ENCODE data around the gene UGT1A5. TPM values are rescaled to one million over a fixed set of nuclear protein-coding genes. Genes with fewer than 3 reads are reported as not detected.

UGT1A5 gene
- total and polyA plus RNA-seq, 2 of the 8 experiments (the other 6 are each of a cell fraction or from before 2014, with no cell fraction given), result not detected

DNA sequence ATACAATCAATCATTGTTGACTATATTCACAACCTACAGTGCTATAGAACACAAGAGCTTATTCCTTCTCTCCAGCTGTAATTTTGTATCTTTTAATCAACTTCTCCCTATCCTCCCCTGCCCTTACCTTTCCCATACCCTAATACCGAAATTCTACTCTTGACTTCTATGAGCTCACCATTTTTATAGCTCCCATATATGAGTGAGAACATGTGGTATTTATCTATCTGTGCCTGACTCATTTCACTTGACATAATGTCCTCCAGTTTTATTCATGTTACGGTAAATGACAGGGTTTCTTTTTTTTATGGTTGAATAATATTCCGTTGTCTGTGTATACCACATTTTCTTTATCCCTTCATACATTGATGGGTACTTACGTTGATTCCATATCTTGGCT is 68.1 kb downstream of the UGT1A5 start:
- Histone ChIP-seq H3K79me2 (ENCODE audit: control insufficient read depth in 1 of 2, insufficient read depth in 2 of 2, low read length in 2 of 2) (no peaks in the 10 kb centered on the region), H3K4me2 (ENCODE audit: insufficient read depth in 1 of 2, low read depth in 2 of 2, low read length in 2 of 2) (no peak overlapping the region), H3K27me3 (replicated peaks in 1 of 4; ENCODE audit: control insufficient read depth in 3 of 4, extremely low read depth in 1 of 4, insufficient read depth in 3 of 4, low read length in 3 of 4) (no peaks in the 10 kb centered on the region), H3K23ac (ENCODE audit: insufficient read length) (no peak overlapping the region), H3K23me2 (ENCODE audit: low read depth, low read length) (no peaks in the 10 kb centered on the region; the same call in 1 of the 2 replicates), H3K27ac (ENCODE audit: low read depth, low read length) (no peak overlapping the region), H3K4me1 (replicated peaks in 1 of 4; ENCODE audit: control insufficient read depth in 3 of 4, insufficient read depth in 4 of 4, low read length in 3 of 4) (no peaks in the 10 kb centered on the region), H4K8ac (ENCODE audit: extremely low read depth, insufficient read depth, low read length) (no peak overlapping the region), H3K14ac (ENCODE audit: insufficient read length) (no peak overlapping the region), H4K91ac (replicated peaks; ENCODE audit: insufficient read length, low read length) (no peak overlapping the region), H2BK20ac (ENCODE audit: low read length) (no peak overlapping the region), H3K79me1 (ENCODE audit: low read depth, low read length) (no peaks in the 10 kb centered on the region), H3K18ac (ENCODE audit: extremely low read depth, low read length) (no peak overlapping the region), H2AFZ (ENCODE audit: low read length) (no peak overlapping the region), H3K56ac (replicated peaks; ENCODE audit: insufficient read length, low read depth, low read length) (no peak overlapping the region), H3K4me3 (ENCODE audit: extremely low read depth in 1 of 4, insufficient read depth in 2 of 4, low read depth in 3 of 4, low read length in 4 of 4) (no peak overlapping the region), H4K5ac (ENCODE audit: insufficient read length, low read depth, low read length) (no peak overlapping the region), H2BK15ac (ENCODE audit: low read length) (no peak overlapping the region), H3K4ac (replicated peaks; ENCODE audit: insufficient read length, low read depth, low read length) (no peak overlapping the region), H3K9ac (replicated peaks in 1 of 4; ENCODE audit: extremely low read depth in 1 of 4, low read depth in 3 of 4, low read length in 3 of 4) (no peak overlapping the region), H4K20me1 (replicated peaks in 1 of 2; ENCODE audit: control insufficient read depth in 1 of 2, insufficient read depth in 2 of 2, low read length in 2 of 2) (no peaks in the 10 kb centered on the region), H3K36me3 (ENCODE audit: control insufficient read depth in 2 of 4, insufficient read depth in 4 of 4, low read length in 3 of 4) (no peaks in the 10 kb centered on the region), H3K9me3 (ENCODE audit: insufficient read depth in 2 of 2, low read depth in 1 of 2, low read length in 1 of 2) (peaks cover 9% of the 10 kb centered on the region in 2 experiments; a peak in 3 of 4 replicates), H2BK5ac (ENCODE audit: low read depth, low read length) (no peak overlapping the region), H2BK120ac (replicated peaks; ENCODE audit: low read depth, low read length) (no peak overlapping the region), H2BK12ac (ENCODE audit: low read depth, low read length) (no peak overlapping the region), H2AK5ac (ENCODE audit: low read depth, low read length) (no peak overlapping the region)
- CTCF ChIA-PET (ENCODE audit: partially characterized antibody), result no interaction called here
- FAIRE-seq, result no peak
- 86 to 100% methylated on average over 1 to 4 of the region's 4 CpGs for WGBS, 2 experiments (ENCODE audit: extremely low coverage in 1 of 2, insufficient coverage in 1 of 2, insufficient read length in 1 of 2, insufficient replicate concordance in 2 of 2, low coverage in 1 of 2, low lambda C conversion rate in 2 of 2, missing lambda C conversion rate in 1 of 2)
- POLR2A ChIA-PET (ENCODE audit: partially characterized antibody), result no interaction called here
- DNase-seq (ENCODE audit: low read depth in 1 of 2, low spot score in 2 of 2), result no peak
- TF ChIP-seq RAD21 (IDR thresholded peaks at IDR 0.05 in 1 of 2, conservative IDR thresholded peaks at IDR 0.05 in 1 of 2; ENCODE audit: low read depth in 2 of 2, low read length in 2 of 2) (no peak), YY1 (IDR thresholded peaks at IDR 0.05; ENCODE audit: low read depth, low read length) (no peak), CHD2 (IDR thresholded peaks at IDR 0.05; ENCODE audit: low read length) (no peak), RXRA (IDR thresholded peaks at IDR 0.05; ENCODE audit: insufficient read depth, low read depth, low read length) (no peak), ASH2L (IDR thresholded peaks at IDR 0.05; ENCODE audit: low read length) (no peak), POLR2AphosphoS5 (IDR thresholded peaks at IDR 0.05; ENCODE audit: low read depth, low read length) (no peak), ZNF274 (IDR thresholded peaks at IDR 0.05; ENCODE audit: borderline replicate concordance, extremely low read depth, low read length) (no peak), CBX8 (IDR thresholded peaks at IDR 0.05; ENCODE audit: borderline replicate concordance, low read depth, low read length) (no peak), MAFK (IDR thresholded peaks at IDR 0.05; ENCODE audit: low read depth, low read length) (no peak), SAP30 (IDR thresholded peaks at IDR 0.05; ENCODE audit: insufficient read depth, insufficient replicate concordance, low read length) (no peak), EP300 (IDR thresholded peaks at IDR 0.05; ENCODE audit: borderline replicate concordance in 1 of 2, low read depth in 2 of 2, low read length in 2 of 2) (no peak), JUND (IDR thresholded peaks at IDR 0.05; ENCODE audit: low read length) (no peak), SIX5 (IDR thresholded peaks at IDR 0.05; ENCODE audit: low read depth, low read length) (no peak), CBX5 (IDR thresholded peaks at IDR 0.05; ENCODE audit: low read depth, low read length) (no peak), NRF1 (IDR thresholded peaks at IDR 0.05; ENCODE audit: low read depth, low read length) (no peak), CEBPB (IDR thresholded peaks at IDR 0.05; ENCODE audit: low read depth, low read length) (no peak)

All from H1 (cell line).